GM18507 (cell line): ENCODE data around the gene ARHGAP24.
A peak's percentile ranks its signal among the peaks of the same experiment; 100 is the strongest.
"Not testable (repeated sequence)": the region's sequence is repeated elsewhere in the genome, so short reads cannot be mapped to it uniquely, and the experiment has no call there.

Experiments used
- DNase-seq: peaks from one replicate; pipeline ENCODE4 v3.0.0; 2011; ENCODE audit warnings: low read depth; ENCODE audit not compliant: insufficient read length; ENCODE audit errors: extremely low spot score
- FAIRE-seq: peaks from 2 replicates; lab custom pipeline; 2011; peaks lifted over from hg19 to GRCh38; lab: Jason Lieb, UNC

ARHGAP24 gene

DNA sequence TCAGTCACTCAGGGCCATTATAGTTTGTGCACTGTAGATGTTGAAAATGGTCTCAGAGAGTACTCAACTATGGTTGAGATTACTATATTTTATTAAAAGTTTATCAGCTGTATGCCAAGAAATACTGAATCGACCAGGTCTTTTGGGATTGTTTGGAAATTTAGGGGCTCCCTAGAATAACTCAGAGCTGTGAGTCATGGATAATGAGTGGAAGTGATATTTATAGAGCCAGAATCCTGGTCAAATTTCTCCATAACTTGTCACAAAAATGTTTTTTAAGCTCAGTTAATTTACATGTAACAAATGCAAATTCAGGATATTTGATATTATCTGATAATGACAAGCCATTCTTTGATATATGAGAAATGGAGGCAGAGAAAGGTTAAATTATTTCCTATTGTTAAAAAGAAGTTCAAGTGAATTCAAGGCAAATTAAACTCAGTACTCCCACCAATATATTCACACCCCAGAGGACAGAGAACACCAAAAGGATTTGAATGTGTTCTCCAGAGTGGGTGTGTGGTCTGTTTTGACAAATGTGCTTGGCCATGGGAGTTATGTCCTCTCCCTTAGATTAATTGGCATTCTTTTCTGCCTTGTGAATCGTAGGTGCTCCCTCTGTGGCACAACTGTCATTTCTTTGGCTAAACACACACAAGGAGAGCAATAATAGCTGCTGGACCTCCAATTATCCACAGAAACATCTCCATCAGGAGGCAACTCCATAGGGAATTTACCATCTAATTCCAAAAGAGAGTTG is 37.7 kb downstream of the ARHGAP24 start:
- FAIRE-seq (no peak), DNase-seq (no peak)

DNA sequence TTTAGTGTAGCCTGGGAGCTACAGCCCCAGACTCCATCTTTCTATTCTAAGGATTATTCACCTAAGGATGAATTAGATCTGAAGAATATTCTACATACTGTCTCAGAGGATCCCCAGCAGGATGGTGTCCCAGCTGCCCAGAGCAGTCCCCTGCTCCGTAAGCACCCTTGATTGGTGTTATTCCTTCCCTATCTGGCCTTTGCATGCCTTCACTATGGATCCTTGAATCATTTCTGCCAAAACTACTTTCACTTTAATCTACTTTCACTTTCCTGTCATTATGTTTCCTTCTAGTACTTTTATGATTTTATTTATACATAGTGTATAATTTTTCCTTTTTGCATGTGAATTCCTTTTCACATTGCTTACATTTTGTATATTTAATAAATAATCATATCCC is 39.2 kb downstream of the ARHGAP24 start:
- FAIRE-seq: no peak

GRCh38 chr4:85514783-85515182 is 39.8 kb downstream of the ARHGAP24 start:
- FAIRE-seq (no peak), DNase-seq (no peak)

More for the DNA sequence above, 39.2 kb downstream of the ARHGAP24 start:
- no peak for DNase-seq

GRCh38 chr4:85515701-85516100 is 40.8 kb downstream of the ARHGAP24 start:
- FAIRE-seq (no peak), DNase-seq (no peak)

- not testable (repeated sequence) for FAIRE-seq
Measured at GRCh38 chr4:85518526-85518925, 43.6 kb downstream of the ARHGAP24 start.

GRCh38 chr4:85520765-85521749 is 46.1 kb downstream of the ARHGAP24 start:
- no peak for DNase-seq
- no peak for FAIRE-seq

More at GRCh38 chr4:85518526-85518925, 43.6 kb downstream of the ARHGAP24 start:
- not testable (repeated sequence) for DNase-seq

DNA sequence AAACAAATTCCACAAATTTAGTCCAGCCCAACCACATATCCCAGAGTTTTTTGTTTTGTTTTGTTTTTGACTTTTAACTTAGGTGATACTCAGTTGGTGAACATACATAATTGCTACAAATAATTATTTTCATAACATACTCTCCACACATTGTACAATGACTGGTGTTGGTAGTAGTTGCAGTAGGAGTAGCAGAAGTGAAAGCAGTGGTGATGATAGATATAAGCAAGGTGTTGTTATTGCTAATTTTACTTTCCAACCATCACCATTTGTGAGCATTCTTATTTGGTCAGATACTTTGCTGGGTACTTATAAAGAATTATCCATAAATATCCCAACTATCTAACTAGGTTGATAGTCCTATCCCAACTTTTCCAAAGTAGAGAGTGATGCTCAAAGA is 47.3 kb downstream of the ARHGAP24 start:
- DNase-seq (no peak), FAIRE-seq (no peak)

DNA sequence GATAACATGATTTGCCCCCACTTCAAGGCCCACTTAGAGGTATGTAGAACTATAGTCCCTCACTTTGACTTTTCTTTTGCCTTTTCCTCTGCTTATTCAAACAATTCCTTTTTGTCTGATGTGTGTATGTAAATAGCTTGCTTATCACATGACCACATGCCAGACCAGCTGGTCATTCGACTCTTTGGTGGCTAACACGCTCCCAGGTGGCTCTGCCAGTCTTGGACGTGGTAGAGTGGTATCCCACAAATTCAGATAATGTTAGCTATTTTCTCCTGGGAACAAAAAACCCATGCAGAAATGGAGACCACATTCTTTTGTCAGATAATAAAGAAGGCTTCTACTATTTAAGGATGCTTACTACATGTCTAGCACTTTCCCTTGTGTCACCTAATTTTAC is 47.9 kb downstream of the ARHGAP24 start:
- no peak for DNase-seq
- no peak for FAIRE-seq

DNA sequence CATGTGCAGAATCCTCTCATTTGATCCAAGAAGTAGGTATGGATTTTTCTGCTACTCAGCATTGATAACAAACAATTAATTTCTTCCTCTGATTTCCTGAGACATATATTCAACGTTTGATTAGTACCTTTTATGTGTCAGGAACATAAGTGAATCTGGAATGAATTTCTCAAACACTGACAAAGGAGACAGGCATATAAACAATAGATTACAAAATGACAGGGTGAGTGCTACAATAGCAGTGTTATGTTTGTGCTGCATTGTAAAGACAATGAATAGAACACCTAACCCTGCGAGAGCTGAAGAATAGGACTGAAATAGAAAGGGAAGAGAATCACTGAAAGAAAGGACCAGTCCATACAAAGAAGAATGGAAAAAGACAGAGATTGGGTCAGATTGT is 52.9 kb downstream of the ARHGAP24 start:
- DNase-seq (no peak), FAIRE-seq (no peak)

- no peak for FAIRE-seq
- no peak for DNase-seq
Measured at GRCh38 chr4:85531560-85532341, 56.8 kb downstream of the ARHGAP24 start.

DNA sequence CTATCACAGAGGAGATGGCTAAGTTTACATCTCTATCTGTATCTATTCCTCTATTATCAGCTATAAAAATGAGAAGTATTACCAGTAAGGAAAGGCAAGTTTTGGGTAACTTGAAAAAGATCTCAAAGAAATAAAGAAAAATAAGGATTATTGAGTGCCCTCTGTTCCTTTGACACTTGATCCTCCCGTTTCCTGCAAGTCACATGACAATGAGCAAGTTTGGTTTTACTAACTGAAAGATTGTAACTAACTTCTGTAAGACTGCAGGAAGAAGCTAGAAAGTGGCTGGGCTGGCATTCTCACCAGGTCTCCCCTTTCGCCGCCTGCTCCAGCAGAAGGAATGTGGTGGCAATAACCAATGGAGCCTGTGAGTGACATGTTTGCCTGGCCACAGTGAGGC is 59.2 kb downstream of the ARHGAP24 start:
- DNase-seq (no peak), FAIRE-seq (no peak)

GRCh38 chr4:85543832-85544231 is 68.9 kb downstream of the ARHGAP24 start:
- FAIRE-seq: no peak

DNA sequence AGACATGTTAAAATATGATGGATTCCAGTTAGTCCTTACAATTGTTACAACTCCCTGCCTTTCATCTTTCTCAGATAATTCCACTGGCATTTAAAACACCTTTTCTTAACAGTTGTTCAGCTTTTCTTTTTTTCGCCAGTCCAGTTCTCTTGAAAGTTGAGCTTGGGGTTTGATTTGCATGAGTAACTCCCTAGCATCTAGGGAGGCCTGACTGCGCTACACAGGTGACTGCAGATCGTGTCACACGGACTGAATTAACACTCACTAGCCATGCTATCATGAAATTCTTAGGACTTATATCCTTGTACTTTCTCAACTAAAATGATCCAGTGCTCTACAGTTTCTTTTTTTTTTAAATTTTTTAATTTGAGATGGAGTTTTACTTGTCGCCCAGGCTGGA is 69.8 kb downstream of the ARHGAP24 start:
- FAIRE-seq: no peak
- DNase-seq: no peak

More at GRCh38 chr4:85543832-85544231, 68.9 kb downstream of the ARHGAP24 start:
- DNase-seq: no peak

- DNase-seq: no peak
- FAIRE-seq: no peak
Measured at GRCh38 chr4:85548116-85548515, 73.2 kb downstream of the ARHGAP24 start.

GRCh38 chr4:85548841-85549240 is 73.9 kb downstream of the ARHGAP24 start:
- DNase-seq (no peak), FAIRE-seq (no peak)

DNA sequence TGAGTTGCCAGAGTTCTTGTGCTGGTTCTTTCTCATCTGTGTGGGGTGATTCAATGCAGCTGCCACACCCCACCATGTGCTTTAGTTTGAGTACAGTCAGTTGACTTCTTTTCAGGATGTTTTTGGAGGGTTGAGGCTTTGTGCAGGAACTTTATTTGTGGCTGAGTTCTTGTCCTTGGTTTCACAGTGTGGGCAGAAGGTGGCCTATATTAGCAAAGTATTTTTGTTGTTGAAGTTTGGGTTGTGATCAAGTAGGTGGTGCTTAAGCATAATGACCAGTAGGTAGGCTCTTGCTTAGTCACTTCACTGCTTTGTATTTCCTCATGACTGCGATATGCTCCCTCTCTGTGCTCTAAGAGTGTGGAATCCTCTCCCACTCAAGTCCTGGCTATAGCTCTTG is 80.3 kb downstream of the ARHGAP24 start:
- no peak for DNase-seq
- peak; percentile 15 for FAIRE-seq

DNA sequence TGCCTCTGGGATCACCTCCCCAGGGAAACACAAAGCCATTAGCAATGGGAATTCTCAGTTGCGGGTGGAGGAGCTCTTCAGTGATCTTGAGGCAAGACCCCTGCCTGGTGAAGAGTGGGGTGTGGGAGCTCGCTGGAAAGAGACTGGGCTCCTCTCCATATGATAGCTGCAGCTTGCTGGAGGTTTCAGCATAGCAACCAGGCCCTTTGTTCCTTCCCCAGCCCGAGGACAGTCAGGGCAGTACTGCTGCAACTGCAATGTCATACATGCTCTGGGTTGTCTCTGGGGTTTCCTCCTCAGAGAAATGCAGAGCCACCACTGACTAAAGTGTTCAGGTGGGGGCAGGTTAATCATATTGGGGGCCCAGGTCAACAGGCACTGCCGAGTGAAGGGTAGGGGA is 81.3 kb downstream of the ARHGAP24 start:
- DNase-seq (no peak), FAIRE-seq (no peak)

GRCh38 chr4:85557016-85557901 is 82.3 kb downstream of the ARHGAP24 start:
- peak; percentile 96 for FAIRE-seq
- peak; percentile 23 for DNase-seq
